Activated CD8-positive, alpha-beta memory T cell treated with anti-CD3 and anti-CD28 coated beads, Interleukin-2, amount 50 U/mL, for 48 hours (primary cell): ENCODE measurements around the gene BLMH.
"Not testable (repeated sequence)": the region's sequence is repeated elsewhere in the genome, so short reads cannot be mapped to it uniquely, and the experiment has no call there.

Experiments
- DNase-seq: peaks from one replicate; pipeline ENCODE4 v3.0.0-alpha.2; 2020

Gene BLMH

DNA sequence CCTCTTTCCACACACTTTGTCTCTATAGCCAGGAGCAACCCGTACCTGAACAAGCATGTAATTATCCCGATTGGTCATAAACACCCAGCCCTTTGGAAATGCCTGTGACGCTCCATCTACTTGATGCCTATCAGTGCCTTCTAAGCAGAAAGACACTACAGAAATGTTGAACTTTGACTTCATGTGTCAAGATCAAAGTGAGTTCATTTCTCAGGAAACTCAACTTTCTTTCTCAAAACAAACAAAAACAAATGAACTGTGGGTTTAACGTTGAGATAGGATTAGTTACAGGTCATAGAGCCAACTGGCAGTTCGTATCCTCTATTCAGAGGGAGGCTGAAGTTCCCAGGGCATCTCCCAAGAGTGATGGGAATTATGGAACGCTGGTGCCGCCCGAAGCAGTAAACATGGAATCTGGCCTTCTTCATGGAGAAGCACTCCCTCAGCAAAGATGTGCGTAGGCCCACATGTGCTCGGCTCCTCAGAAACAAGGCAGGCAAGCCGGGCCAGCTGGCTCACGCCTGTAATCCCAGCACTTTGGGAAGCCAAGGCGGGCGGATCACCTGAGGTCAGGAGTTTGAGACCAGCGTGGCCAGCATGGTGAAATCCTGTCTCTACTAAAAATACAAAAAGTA is 65.7 kb downstream of the BLMH start:
- no peak for DNase-seq

DNA sequence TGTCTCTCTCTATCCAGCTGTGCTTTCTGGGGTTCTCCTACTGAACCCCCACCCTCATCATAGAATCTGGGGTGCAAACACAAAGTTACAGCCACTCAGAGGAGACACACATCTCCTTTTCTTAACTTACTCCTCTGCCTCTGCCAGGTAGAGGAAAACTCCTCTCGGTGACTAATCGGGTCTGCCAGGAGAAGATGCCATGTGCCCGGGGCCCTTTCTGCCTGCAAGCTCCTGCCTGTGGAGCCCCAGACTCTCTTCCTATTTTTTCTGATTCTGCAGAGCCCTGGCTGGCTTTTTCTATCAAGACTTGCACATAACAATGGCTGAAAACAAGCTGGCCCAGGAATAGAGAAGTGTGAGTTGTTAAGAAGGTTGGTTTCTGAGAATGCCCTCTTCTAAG is 66.6 kb downstream of the BLMH start:
- DNase-seq = no peak

DNA sequence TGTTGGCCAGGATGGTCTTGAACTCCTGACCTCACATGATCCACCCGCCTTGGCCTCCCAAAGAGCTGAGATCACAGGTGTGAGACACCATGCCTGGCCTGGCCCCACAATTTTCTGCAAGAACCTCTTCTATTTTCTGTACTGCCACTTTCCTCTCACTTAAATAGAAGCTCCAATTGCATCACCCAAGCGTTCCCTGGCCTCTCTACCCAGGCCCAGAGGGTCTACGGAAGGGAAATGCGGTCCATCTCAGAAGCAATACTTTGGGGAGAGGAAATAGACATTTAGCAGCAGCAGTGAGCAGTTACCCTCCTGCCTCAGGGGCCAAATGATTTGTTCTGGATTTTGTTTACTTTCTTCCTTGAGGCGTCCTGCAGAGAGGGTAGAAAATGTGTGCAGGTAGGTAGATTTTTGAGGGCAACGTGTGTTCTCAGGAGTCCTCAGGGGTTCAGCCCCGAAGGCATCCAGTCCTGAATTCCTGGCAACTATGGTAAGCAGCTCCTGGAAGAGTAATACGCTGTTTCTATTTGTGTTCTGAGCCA is 67.3 kb downstream of the BLMH start:
- no peak for DNase-seq

DNA sequence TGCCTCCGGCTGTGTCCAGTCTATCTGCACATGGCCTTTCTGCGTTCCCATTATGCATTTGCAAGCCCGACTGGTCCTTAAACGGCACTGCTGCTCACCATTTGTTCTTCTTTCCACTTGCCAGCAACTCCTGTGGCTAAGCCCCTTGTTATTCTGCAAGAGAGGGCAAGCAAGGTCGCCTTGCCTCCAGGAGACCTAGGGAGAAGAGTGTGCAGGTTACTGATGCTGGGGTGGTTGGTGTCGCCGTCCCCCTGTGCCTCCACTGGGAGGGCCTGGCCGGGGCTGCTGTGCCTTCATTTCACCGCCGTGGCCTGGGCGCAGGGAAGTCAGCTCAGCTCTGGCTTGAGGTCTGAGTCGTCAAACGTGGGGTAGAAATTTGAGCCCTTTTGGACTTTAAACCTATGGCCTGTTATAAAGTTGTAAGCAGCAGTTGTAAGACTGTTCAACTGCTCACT is 69.0 kb downstream of the BLMH start:
- no peak for DNase-seq

DNA sequence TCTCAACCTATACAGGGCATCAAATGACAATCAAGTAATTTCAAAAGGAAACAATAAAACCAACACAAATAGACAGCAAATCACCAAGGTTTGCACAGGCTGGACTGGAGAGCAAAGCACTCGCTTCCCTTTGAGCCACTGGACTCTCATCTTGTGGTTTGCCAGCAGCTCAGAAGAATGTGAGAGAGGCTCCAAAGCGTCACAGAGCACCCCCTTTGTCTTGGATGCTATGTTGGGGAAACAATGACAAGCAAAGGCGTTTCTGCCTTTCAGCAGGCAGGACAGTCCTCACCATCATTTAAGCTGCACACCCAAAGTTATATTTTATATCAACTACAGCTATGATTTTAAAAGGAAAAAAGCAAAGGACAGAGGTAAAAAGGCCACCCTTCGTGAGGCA is 69.5 kb downstream of the BLMH start:
- DNase-seq = no peak

DNA sequence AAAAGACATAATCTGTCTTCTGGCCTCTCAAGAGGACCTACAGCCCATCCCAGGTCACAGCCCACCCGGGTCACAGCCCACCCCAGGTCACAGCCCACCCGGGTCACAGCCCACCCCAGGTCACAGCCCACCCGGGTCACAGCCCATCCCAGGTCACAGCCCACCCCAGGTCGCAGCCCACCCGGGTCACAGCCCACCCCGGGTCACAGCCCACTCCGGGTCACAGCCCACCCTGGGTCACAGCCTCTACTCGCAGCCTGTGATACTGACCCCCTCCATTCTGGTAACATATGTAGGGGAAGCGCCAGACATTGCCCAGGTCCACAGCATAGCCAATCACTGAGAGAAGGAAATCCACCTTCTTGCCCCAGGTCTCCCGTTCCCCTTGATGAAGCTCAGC is 70.4 kb downstream of the BLMH start:
- no peak for DNase-seq

DNA sequence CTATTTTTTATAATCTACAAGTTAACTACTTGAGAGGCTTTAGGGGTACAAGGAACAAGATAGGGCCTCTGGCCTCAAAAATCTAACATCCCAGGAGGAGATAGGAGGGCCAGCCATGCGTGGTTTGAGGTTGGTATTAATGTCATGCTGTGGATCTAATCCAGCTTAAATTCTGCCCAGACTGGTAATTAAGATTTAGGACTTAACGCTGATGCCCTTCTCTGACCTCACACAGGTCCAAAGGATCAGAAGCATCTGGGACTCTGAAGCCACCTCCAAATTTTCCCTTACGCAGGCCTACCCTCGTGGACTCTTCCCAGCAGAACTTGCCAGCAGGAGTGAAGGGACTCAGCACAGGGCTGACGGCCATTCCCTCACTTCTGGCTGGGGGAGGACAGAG is 71.3 kb downstream of the BLMH start:
- DNase-seq = no peak

DNA sequence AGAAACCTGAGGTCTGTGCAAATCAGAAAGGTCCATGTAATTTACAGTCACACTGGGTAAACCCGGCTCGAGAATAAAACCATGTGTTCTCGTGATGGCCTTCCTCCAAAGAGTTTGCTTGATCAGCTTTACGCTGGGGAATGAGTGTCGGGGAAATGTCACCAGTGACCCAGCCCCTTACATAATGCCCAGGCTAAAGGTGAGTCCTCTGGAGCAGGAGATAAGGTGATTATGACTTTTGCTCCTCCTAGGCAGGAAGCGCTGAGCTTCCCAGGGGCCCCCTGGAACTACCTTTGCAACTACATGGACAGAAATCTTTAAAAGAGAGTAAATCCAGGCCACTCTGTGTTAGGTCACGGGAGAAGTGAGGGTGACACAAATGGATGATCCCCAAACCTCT is 71.9 kb downstream of the BLMH start:
- no peak for DNase-seq

DNA sequence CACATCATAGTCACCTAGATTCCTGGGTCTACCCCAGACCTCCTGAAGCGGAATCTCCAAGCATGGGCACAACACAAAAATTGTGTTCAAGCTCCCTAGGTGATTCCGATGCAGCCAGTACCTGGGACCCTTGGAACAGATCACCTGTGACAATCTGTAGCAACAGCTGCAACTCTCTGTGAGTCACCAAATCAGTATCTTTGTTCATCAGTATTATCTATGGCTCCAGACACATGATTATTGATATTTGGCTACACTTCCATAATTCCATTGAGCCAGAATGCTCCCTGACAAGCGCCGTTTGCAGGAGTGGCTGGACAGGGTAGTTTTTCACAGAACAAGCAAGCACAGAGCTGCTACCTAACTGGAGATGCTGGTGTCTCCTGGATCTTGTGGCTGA is 72.4 kb downstream of the BLMH start:
- no peak for DNase-seq

DNA sequence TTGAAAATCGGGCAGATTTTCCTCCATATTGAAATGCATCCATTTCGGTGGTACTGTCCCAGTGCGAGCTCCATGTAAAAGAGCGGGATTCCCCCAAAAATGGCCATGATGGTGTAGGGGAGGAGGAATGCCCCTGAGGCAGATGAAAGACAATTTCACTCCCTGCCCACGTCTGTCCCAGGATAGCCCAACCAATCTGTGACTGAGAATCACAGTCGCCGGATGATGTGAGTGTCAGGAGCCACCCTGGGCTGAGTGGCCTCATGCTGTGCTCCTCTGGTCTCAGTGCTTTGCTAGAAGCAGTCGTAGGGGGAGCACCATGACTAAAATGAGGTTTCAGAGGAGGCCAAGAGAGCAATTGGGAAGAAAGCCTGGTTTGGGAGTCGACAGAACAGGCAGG is 72.9 kb downstream of the BLMH start:
- DNase-seq = no peak

DNA sequence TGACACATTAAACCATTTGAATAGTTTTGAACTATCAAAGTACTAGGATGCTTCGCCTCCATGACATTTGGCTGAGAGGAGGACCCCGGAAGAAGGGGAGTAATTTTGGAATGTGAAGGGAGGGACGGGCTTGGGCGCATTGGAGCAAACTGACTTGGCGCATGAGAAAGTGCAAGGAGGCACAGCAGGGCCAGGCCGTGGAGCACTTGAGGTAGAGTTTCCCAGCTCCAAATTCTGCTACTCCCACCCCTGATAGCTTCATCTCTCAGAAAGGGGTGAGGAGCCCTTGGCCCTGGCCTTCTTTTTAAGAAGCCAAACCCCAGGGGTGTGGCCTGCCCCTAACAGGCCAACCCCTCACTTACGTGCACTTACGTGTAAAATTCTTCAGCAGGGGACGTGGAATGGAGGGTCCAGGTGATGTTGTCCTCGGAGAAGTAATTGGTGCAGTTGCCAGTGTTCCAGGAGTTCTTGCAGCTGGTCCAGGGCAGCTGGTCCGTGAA is 73.9 kb downstream of the BLMH start:
- no peak for DNase-seq

DNA sequence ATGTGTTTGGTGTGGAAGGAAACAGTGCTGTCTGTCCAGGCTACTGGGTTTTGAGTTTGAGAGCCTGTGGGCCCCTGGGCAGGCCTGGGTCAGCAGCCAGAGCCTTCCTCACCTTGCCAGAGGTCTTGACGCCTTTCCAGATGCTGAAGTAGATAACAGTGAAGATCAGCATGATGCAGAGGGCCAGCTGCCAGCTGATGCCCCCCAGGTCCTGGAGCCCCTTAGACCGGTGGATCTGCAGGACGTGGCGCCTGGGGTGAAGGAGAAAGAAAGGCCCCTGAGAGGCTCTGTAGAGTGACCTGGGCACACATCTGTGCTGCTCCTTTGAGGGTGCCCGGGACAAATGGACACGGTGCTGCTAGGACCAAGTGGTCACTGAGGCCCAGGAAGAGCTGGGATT is 74.7 kb downstream of the BLMH start:
- DNase-seq = no peak

DNA sequence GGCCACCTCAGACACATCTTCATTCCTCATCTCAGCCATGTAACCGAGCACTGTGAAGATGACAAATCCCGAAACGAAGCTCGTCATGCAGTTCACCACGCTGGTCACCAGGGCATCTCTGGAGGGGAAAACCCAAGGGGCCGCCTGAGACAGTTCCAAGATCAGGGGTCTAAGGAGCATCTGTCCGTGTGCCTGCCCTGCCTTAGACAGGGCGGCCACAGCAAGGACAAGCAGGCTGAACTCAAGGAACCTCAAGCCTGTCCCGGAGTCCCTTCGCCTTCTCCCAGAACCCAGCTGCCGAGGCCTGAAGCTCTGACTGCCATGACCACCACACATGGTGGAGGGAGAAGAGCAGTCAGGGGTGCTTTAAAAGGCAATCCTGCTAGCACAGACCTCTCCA is 79.0 kb downstream of the BLMH start:
- no peak for DNase-seq

DNA sequence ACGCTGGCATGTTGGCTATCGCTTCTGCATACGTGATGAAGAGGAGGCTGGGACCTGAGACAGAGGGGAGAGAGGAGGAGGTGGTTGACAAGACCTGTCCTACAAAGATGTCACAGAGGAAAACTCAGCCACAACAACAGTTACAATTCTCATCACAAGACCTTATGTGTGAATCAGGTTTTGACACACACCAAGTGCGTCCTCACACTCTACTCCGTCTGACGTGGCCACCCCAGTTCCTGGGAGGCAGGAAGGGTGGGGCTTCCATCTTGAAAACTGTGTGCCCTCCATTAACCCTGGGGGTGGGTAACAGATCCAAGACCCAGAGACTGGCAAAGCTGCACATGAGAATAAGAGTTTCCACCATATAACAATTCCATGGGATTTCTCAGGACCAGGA is 80.4 kb downstream of the BLMH start:
- no peak for DNase-seq

DNA sequence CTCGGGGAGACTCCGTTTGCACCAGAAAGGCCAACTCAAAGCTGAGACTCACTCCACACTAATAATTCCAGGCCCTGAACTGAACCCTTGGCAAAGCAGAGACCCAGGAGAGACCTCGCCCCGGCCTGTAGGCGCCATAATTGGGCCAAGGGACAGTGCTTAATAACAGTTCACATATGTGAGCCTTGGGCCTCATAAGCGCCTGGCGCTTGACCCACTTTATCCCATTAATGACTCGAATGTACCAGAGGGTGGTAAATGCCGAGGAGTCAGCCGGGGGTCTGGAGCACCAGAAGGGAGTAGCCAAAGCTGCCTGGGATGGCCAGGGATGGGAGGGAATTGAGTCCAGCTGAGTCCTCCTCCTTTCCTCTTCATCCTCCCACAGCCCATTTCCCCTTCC is 80.8 kb downstream of the BLMH start:
- DNase-seq = no peak

DNA sequence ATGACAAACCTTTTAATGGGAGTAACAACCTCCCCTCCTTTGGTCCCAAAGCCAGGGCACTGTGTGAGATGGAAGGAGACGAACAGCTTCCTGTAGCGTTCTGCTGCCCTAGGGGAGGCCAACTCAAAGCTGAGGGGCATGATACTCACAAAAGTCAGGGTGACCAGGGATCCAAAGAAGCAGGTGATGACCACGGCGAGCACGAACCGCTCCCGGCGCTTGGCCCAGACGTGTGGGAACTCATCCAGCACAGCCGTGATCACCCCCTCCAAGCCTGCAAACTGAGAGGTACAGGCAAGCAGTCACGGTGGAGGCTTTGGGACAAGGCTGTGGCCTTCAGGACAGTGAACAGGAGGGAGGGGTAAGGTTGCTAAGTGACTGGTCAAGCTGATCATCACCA is 81.4 kb downstream of the BLMH start:
- no peak for DNase-seq

DNA sequence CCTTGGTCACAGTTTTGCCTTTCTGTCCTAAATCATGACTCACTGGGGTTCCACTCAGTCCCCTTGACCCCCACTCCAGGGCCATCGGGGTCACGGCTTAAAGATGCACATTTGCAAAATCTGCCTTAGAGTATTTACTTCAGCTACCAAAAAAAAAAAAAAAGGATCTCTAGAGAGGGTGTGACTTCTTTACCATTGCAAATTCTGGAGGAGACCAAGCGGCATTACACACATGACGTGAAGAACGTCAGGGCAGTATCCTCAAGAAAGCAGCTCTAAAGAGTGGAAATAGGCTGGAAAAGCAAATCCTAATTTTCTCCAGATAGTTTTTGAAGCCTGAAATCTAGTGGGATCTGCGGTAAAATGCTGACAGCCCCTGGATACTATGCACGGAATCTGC is 81.8 kb downstream of the BLMH start:
- DNase-seq = no peak

DNA sequence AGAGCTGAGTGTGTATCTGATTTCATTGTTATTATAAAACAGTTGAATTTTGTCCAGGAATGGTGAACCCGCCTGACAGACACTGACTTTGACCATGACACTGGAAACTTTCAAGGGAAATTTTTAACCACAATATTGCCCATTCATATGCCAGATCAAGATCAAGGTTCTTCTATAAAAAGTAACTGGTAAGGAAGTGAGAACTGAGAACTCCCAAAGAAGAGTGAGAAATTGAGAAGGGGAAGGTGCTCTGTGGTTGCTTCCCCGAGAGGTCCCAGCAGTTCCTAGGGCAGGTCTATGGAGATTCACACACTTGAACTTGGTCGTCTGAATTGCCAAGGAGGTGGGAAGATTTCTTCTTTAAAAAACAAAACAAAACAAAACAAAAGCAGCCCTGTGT is 83.5 kb downstream of the BLMH start:
- no peak for DNase-seq

DNA sequence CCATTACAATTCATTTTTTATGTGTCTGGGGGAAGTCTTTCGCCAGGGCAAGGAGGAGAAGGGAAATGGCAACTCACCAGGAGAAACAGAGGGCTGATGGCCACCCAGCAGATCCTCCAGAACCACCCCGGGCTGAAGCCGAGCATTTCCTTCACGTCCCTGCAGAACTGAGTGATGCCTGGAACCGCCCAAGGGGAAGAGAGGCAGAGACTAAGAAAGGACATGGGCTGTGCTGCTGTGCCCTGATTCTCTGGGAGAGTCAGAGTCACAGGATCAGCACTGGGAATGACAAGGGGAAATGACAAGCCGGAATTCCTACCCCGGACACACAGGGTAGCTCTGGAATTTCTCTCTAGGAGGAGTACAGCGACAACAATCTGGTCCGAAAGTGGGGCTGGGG is 84.1 kb downstream of the BLMH start:
- no peak for DNase-seq

DNA sequence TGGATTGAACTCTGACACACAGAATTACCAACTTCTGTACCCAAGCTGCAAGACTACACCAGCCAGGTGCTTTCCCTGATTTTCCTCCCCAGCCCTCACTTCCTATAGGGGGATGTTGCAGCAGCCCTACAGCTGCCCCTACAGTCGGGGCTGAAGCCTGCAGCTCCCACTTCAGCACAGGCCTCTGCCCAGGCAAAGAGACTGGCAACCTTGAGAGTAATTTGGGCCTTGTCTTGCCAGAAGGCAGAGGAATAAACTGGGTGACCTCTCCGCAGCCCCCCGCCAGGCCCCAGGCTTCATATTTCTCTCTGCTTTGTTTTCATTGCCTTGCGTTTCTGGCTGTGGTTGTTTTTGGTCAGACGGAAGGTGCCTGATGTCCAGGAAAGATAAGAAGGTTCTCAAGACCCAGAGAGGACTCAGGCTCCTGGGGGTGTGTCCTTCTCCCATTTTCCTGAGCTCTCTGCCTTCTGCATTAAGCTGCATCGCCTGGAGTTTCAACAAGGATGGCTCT is 88.2 kb downstream of the BLMH start:
- no peak for DNase-seq

DNA sequence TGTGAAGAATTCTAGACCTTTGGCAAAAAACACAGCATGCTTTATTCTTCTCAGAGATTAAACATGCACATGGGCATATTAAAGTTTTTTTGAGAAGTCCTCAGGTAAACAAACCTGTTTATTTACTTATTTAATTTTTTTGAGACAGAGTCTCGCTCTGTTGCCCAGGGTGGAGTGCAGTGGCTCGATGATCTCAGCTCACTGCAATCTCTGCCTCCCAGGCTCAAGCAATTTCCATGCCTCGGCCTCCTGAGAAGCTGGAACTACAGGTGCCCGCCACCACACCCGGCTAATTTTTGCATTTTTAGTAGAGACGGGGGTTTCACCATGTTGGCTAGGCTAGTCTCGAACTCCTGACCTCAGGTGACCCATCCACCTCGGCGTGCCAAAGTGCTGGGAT is 91.1 kb downstream of the BLMH start:
- DNase-seq = not testable (repeated sequence)

DNA sequence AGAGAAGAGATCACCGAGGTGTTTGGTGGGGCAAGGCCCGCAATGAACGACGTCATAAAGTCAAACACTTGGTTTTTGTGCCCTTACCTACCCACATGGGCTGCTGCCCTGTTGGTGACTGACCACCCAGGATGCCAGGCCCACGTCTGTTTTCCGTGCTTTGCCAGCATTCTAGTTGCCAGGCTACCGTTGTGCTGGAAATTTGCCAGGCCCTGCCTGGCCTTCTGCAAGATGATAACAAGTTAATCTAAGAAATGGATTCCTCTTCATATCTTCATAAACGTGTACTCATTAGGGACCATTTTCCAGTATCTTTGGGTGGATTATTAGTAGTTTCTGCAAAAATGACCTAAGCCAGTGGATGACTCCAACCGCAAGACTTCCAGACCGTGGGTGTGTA is 91.6 kb downstream of the BLMH start:
- no peak for DNase-seq

DNA sequence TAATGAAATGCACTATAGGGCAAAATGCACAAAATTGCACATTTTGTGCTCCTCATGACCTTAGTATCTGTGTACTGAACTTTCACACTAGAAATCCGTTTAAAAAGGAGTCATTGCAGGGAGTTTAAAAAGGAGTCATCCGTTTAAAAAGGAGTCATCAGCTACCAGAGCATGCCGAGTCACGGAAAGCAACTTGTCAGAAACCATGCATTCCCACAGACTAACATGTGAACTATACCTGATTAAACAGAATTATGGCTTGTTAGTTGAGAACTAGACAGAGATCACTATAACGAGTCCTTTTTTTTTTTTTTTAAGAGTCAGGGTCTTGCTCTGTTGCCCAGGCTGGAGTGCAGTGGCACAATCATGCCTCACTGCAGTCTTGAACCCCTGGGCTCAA is 92.1 kb downstream of the BLMH start:
- DNase-seq = no peak
